PC-3 (cell line): ENCODE measurements around the gene DLG2.

ENCODE experiments used
- CTCF ChIP-seq: fragments of 300-600 bp; sonication (generic); conservative IDR thresholded peaks from 2 replicates; pipeline ENCODE4 v1.5.1; 2017; ENCODE audit warnings: antibody characterized with exemption, low read depth, mild to moderate bottlenecking, low read length
- EZH2 ChIP-seq: fragments of 300-600 bp; sonication (generic); IDR thresholded peaks from one replicate; pipeline ENCODE4 v1.6.1; 2017; ENCODE audit warnings: antibody characterized with exemption, mild to moderate bottlenecking, low read length; ENCODE audit not compliant: unreplicated experiment

- TF ChIP-seq CTCF (no peak), EZH2 (no peak)
These were observed 1509.8 kb downstream of the DLG2 start for GRCh38 chr11:84117394-84117793.
